Colonic mucosa (tissue), 4 donors: Measurements from ENCODE around the gene TTC28. TPM values are rescaled to one million over a fixed set of nuclear protein-coding genes. Genes with fewer than 3 reads are reported as not detected.

Source experiments
- DNase-seq: peaks from one replicate; pipeline ENCODE4 v3.0.0-alpha.2; 2020
- H3K27ac ChIP-seq: fragments of 200-600 bp; one replicate; pipeline ENCODE4 v1.8.0; 2021
- H3K27me3 ChIP-seq: fragments of 200-600 bp; one replicate; pipeline ENCODE4 v1.8.0; 2021
- H3K36me3 ChIP-seq: fragments of 200-600 bp; one replicate; pipeline ENCODE4 v1.8.0; 2021
- H3K4me1 ChIP-seq: fragments of 200-600 bp; one replicate; pipeline ENCODE4 v1.8.0; 2021; ENCODE audit warnings: mild to moderate bottlenecking
- H3K4me3 ChIP-seq: fragments of 200-600 bp; one replicate; pipeline ENCODE4 v1.8.0; 2021
- H3K9ac ChIP-seq, 2 donors: one replicate each; pipeline ENCODE4 v1.7.0; 2013; ENCODE audit warnings: control low read depth in 2 of 2, low read depth in 2 of 2, low read length in 2 of 2
- H3K9me3 ChIP-seq: fragments of 200-600 bp; one replicate; pipeline ENCODE4 v1.8.0; 2021
- intact Hi-C: fragments of 100-400 bp; cut with DNase I; formaldehyde crosslinking; loops from one replicate; pipeline ENCODE4 v1.14.1; 2022
- total RNA-seq, 2 donors: library from RNA; stranded (reverse); fragmentation: NEBNext Ultra II Directional in 1 of 2; extraction: Animal tissue kit (Norgen Biotek cat#: 25700) in 1 of 2; gene quantifications; one replicate each; pipeline ENCODE4 v1.2.1, GENCODE V29; 2021
- TF ChIP-seq, protein P1 (sequence below): fragments of 200-600 bp; IDR thresholded peaks from one replicate; pipeline ENCODE4 v1.8.0; 2022; ENCODE audit warnings: antibody characterized with exemption, mild to moderate bottlenecking
- donor health status: healthy.
- donor health status: DM: no; HTN: no; CAD: no.
- donor health status: DM: no; HTN: no; CAD: no.

TTC28 gene
- total RNA-seq, 2 donors from 2014 or later: 6.6 to 9.2 TPM

DNA sequence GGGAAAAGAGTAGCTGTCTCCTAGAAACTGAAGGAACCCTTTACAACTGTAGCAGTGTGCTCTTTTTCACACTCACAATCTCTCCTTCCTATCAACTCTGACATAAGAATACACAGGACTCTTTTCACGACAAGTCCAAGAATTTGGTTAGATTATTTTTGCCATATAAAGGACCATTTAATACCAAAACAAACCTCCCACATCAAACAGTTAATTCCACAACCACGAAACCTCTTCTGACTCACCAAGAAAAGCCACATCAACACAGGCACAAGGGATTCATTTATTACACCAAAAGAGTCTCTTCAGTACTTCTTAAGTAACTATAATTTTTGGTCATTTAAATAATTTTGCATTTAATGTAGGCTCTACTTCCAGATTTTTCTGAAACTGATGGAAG, 538.0 kb downstream of the TTC28 start:
- TF ChIP-seq, protein P1, sequence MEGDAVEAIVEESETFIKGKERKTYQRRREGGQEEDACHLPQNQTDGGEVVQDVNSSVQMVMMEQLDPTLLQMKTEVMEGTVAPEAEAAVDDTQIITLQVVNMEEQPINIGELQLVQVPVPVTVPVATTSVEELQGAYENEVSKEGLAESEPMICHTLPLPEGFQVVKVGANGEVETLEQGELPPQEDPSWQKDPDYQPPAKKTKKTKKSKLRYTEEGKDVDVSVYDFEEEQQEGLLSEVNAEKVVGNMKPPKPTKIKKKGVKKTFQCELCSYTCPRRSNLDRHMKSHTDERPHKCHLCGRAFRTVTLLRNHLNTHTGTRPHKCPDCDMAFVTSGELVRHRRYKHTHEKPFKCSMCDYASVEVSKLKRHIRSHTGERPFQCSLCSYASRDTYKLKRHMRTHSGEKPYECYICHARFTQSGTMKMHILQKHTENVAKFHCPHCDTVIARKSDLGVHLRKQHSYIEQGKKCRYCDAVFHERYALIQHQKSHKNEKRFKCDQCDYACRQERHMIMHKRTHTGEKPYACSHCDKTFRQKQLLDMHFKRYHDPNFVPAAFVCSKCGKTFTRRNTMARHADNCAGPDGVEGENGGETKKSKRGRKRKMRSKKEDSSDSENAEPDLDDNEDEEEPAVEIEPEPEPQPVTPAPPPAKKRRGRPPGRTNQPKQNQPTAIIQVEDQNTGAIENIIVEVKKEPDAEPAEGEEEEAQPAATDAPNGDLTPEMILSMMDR: no peak
- Histone ChIP-seq H3K36me3 (no peaks in the 10 kb centered on the region), H3K4me3 (no peak overlapping the region), H3K27me3 (no peaks in the 10 kb centered on the region), H3K9ac (no peak overlapping the region), H3K27ac (no peak overlapping the region), H3K9me3 (no peaks in the 10 kb centered on the region), H3K4me1 (no peaks in the 10 kb centered on the region)
- intact Hi-C loops: no loop called here
- DNase-seq: no peak

DNA sequence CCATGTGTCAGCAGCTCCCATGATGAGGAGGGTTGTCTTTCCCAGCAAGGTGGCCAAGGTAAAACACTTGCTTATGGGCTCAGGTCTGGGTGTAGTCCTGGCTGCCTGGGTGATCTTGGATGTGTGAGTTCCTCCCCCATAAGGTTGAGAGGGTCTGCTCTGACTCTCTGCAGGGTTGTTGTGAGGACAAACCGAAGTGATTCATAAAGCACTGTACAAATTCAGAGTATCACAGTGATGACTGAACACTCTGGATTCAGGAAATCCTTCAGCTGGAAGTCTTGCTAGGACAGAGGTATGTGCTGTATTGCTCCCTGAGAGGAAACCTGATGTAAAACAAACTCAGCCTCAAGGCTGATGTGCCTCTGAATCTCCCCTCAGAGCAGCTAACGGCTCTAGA, 539.7 kb downstream of the TTC28 start:
- H3K36me3 ChIP-seq: no peaks in the 10 kb centered on the region
- no peaks in the 10 kb centered on the region for H3K27me3 ChIP-seq
- no peaks in the 10 kb centered on the region for H3K4me1 ChIP-seq
- H3K4me3 ChIP-seq: no peak overlapping the region
- no peak overlapping the region for H3K9ac ChIP-seq
- TF ChIP-seq, protein P1: no peak
- no peak for DNase-seq
- no peaks in the 10 kb centered on the region for H3K9me3 ChIP-seq
- intact Hi-C loops: no loop called here
- H3K27ac ChIP-seq: no peak overlapping the region

DNA sequence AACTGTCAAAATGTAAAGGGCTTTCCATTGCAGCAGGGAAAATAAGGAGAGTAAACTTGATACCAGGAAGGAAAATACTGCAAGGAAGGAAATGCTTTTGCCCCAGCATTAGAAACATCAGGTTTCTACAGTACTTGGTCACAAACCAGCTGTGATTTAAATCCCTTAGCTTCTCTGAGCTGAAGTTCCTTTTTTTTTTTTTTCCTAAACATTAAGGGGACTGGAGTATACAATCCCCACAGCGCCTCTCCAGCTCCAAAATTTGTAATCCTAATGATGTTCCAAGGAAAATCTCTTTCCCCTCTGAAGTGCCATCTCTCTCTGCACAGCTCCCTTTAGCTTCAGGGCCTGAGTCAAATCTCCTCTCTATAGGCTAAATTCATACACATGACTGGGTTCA, 540.1 kb downstream of the TTC28 start:
- no peaks in the 10 kb centered on the region for H3K4me1 ChIP-seq

DNA sequence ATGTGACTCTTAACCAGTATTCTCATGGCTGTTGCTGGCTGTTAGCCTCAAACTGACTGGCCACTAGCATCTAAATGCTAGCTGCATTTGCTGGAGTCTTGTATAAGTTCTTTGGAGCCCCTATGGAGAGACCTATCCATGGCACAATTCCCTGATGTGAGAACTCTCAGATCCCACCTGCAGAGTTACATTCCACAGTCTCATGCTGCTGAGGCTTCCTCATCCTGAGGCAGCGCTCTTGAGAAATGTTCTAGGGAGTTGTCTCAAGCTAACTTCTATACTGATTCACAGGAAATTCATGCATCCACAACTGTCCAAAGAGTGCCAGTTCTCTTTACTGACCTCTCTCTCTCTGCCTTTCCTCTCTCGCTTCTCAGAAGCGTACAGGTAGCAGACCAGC, 542.6 kb downstream of the TTC28 start:
- DNase-seq: no peak
- intact Hi-C loops: no loop called here
- Histone ChIP-seq H3K36me3 (no peaks in the 10 kb centered on the region), H3K4me3 (no peak overlapping the region), H3K27me3 (no peaks in the 10 kb centered on the region), H3K4me1 (no peaks in the 10 kb centered on the region), H3K9ac (no peak overlapping the region), H3K27ac (no peak overlapping the region), H3K9me3 (no peaks in the 10 kb centered on the region)
- TF ChIP-seq, protein P1: no peak

More for the DNA sequence above, 540.1 kb downstream of the TTC28 start:
- Histone ChIP-seq H3K4me3 (no peak overlapping the region), H3K27ac (no peak overlapping the region), H3K9me3 (no peaks in the 10 kb centered on the region), H3K36me3 (no peaks in the 10 kb centered on the region), H3K27me3 (no peaks in the 10 kb centered on the region), H3K9ac (no peak overlapping the region)
- intact Hi-C loops: no loop called here
- DNase-seq: no peak
- TF ChIP-seq, protein P1: no peak

DNA sequence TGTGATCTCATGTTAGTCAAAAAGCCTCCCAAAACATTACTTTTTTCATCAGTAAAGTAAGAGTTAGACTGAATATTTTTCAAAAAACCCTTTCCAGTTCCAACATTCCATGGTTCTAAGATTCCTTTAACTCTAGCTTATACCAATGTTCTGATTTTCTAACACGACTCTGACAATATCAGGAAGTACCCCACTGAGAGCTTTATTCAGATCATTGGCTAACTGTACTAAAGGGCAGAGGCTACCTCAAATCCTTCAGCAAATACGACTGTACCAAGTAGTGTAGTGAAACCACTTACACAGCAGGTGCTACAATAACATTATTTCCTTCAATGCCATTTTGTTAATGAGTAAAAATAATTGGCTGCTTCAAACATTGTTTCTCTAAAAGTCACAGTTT, 547.2 kb downstream of the TTC28 start:
- Histone ChIP-seq H3K4me3 (no peak overlapping the region), H3K27ac (no peak overlapping the region), H3K9ac (no peak overlapping the region), H3K4me1 (no peaks in the 10 kb centered on the region), H3K27me3 (no peaks in the 10 kb centered on the region), H3K9me3 (no peaks in the 10 kb centered on the region), H3K36me3 (no peaks in the 10 kb centered on the region)
- intact Hi-C loops: no loop called here
- TF ChIP-seq, protein P1: no peak
- DNase-seq: no peak
